HUES48 (cell line): ENCODE results near the gene APBA2.

Experiments
- H3K27ac ChIP-seq: one replicate; pipeline ENCODE4 v1.7.0; 2013; ENCODE audit warnings: low read depth, low read length, inconsistent platforms
- H3K27me3 ChIP-seq: 2 replicates; pipeline ENCODE4 v1.6.1; 2013; ENCODE audit warnings: mild to moderate bottlenecking, low read length; ENCODE audit not compliant: control insufficient read depth, insufficient read depth
- H3K36me3 ChIP-seq: 2 replicates; pipeline ENCODE4 v1.6.1; 2013; ENCODE audit warnings: low read length; ENCODE audit not compliant: control insufficient read depth, insufficient read depth
- H3K4me1 ChIP-seq: 2 replicates; pipeline ENCODE4 v1.6.1; 2013; ENCODE audit warnings: mild to moderate bottlenecking, low read length; ENCODE audit not compliant: control insufficient read depth, insufficient read depth
- H3K4me3 ChIP-seq: 2 replicates; pipeline ENCODE4 v1.5.1; 2013; ENCODE audit warnings: mild to moderate bottlenecking, low read depth, low read length
- H3K9ac ChIP-seq: 2 replicates; pipeline ENCODE4 v1.6.1; 2013; ENCODE audit warnings: mild to moderate bottlenecking, low read depth, low read length, moderate library complexity
- H3K9me3 ChIP-seq: 2 replicates; pipeline ENCODE4 v1.6.1; 2013; ENCODE audit warnings: low read length; ENCODE audit not compliant: control insufficient read depth, insufficient read depth

Gene APBA2

GRCh38 chr15:28987337-28987736, 101.6 kb downstream of the APBA2 start:
- Histone ChIP-seq H3K27ac (no peak overlapping the region), H3K36me3 (no peaks in the 10 kb centered on the region), H3K9me3 (no peaks in the 10 kb centered on the region), H3K4me3 (no peak overlapping the region), H3K9ac (no peak overlapping the region), H3K4me1 (peaks cover 5% of the 10 kb centered on the region; the same call in 1 of the 2 replicates), H3K27me3 (no peaks in the 10 kb centered on the region)

- H3K4me3 ChIP-seq = no peak overlapping the region
- no peaks in the 10 kb centered on the region for H3K36me3 ChIP-seq
- no peaks in the 10 kb centered on the region for H3K9me3 ChIP-seq
- peaks cover 7% of the 10 kb centered on the region; the same call in 1 of the 2 replicates for H3K4me1 ChIP-seq
- H3K27me3 ChIP-seq = no peaks in the 10 kb centered on the region
- no peak overlapping the region for H3K27ac ChIP-seq
- no peak overlapping the region for H3K9ac ChIP-seq
Observed at GRCh38 chr15:28989239-28989830, 103.6 kb downstream of the APBA2 start.

GRCh38 chr15:28989896-28990295, 104.1 kb downstream of the APBA2 start:
- Histone ChIP-seq H3K9me3 (no peaks in the 10 kb centered on the region), H3K9ac (no peak overlapping the region), H3K4me3 (no peak overlapping the region), H3K4me1 (peaks cover 11% of the 10 kb centered on the region), H3K36me3 (no peaks in the 10 kb centered on the region), H3K27me3 (no peaks in the 10 kb centered on the region), H3K27ac (no peak overlapping the region)

- Histone ChIP-seq H3K27ac (no peak overlapping the region), H3K4me1 (peaks cover 12% of the 10 kb centered on the region), H3K4me3 (no peak overlapping the region), H3K9me3 (no peaks in the 10 kb centered on the region), H3K9ac (no peak overlapping the region), H3K27me3 (no peaks in the 10 kb centered on the region), H3K36me3 (no peaks in the 10 kb centered on the region)
Observed at GRCh38 chr15:28990390-28990789, 104.6 kb downstream of the APBA2 start.

- Histone ChIP-seq H3K27me3 (no peaks in the 10 kb centered on the region), H3K9me3 (no peaks in the 10 kb centered on the region), H3K9ac (no peak overlapping the region), H3K27ac (no peak overlapping the region), H3K36me3 (no peaks in the 10 kb centered on the region), H3K4me1 (peaks cover 12% of the 10 kb centered on the region), H3K4me3 (no peak overlapping the region)
Observed at GRCh38 chr15:28991236-28992171, 105.7 kb downstream of the APBA2 start.

- no peak overlapping the region for H3K4me3 ChIP-seq
- H3K27me3 ChIP-seq = no peaks in the 10 kb centered on the region
- no peaks in the 10 kb centered on the region for H3K36me3 ChIP-seq
- H3K4me1 ChIP-seq = peaks cover 12% of the 10 kb centered on the region
- no peak overlapping the region for H3K27ac ChIP-seq
- H3K9ac ChIP-seq = no peak overlapping the region
- no peaks in the 10 kb centered on the region for H3K9me3 ChIP-seq
Observed at GRCh38 chr15:28992336-28992864, 106.6 kb downstream of the APBA2 start.

- no peaks in the 10 kb centered on the region for H3K9me3 ChIP-seq
- H3K36me3 ChIP-seq = no peaks in the 10 kb centered on the region
- H3K4me3 ChIP-seq = no peak overlapping the region
- no peak overlapping the region for H3K27ac ChIP-seq
- H3K9ac ChIP-seq = no peak overlapping the region
- H3K27me3 ChIP-seq = no peaks in the 10 kb centered on the region
- peaks cover 12% of the 10 kb centered on the region for H3K4me1 ChIP-seq
Observed at GRCh38 chr15:28993051-28993719, 107.4 kb downstream of the APBA2 start.

GRCh38 chr15:28993720-28994053, 107.9 kb downstream of the APBA2 start:
- no peak overlapping the region for H3K4me3 ChIP-seq
- H3K9me3 ChIP-seq = no peaks in the 10 kb centered on the region
- no peak overlapping the region for H3K9ac ChIP-seq
- no peaks in the 10 kb centered on the region for H3K27me3 ChIP-seq
- peaks cover 12% of the 10 kb centered on the region for H3K4me1 ChIP-seq
- H3K36me3 ChIP-seq = no peaks in the 10 kb centered on the region
- H3K27ac ChIP-seq = no peak overlapping the region

GRCh38 chr15:28994142-28994830, 108.5 kb downstream of the APBA2 start:
- Histone ChIP-seq H3K9ac (no peak overlapping the region), H3K36me3 (no peaks in the 10 kb centered on the region), H3K27ac (no peak overlapping the region), H3K27me3 (no peaks in the 10 kb centered on the region), H3K9me3 (no peaks in the 10 kb centered on the region), H3K4me1 (peaks cover 12% of the 10 kb centered on the region), H3K4me3 (no peak overlapping the region)

- Histone ChIP-seq H3K27ac (no peak overlapping the region), H3K36me3 (no peaks in the 10 kb centered on the region), H3K27me3 (no peaks in the 10 kb centered on the region), H3K9me3 (no peaks in the 10 kb centered on the region), H3K9ac (no peak overlapping the region), H3K4me3 (no peak overlapping the region), H3K4me1 (peaks cover 12% of the 10 kb centered on the region)
Observed at GRCh38 chr15:28994831-28995596, 109.2 kb downstream of the APBA2 start.
